Stomach (tissue), 4 donors: ENCODE results near the gene ERVH48-1.
"Not testable (repeated sequence)": the region's sequence is repeated elsewhere in the genome, so short reads cannot be mapped to it uniquely, and the experiment has no call there.

Experiments used
- CTCF ChIP-seq, 7 experiments: fragments of 450-650 bp in 4 of 7; fragments of 200-600 bp in 3 of 7; sonication (generic) in 3 of 7; IDR thresholded peaks; one replicate each; pipeline ENCODE4 v1.5.1; 2016 to 2019; ENCODE audit warnings: antibody characterized with exemption in 7 of 7, control low read depth in 2 of 7, mild to moderate bottlenecking in 1 of 7
- POLR2AphosphoS5 ChIP-seq, 3 donors: sonication (generic); formaldehyde crosslinking; IDR thresholded peaks; one replicate each; pipeline ENCODE4 v1.6.1; 2016; ENCODE audit warnings: antibody characterized with exemption in 3 of 3

- not testable (repeated sequence) for TF ChIP-seq POLR2AphosphoS5, CTCF (IDR thresholded peaks at IDR 0.05)
Observed at GRCh38 chr21:42933973-42934372, 8.5 kb upstream of the ERVH48-1 start.
